Activated T-cell treated with anti-CD3 and anti-CD28 coated beads, Interleukin-2, amount 50 U/mL, for 24 hours (primary cell): ENCODE measurements around the gene CNTRL.

Source experiments
- DNase-seq: peaks from one replicate; pipeline ENCODE4 v3.0.0-alpha.2; 2020
- H3K27ac Mint-ChIP-seq: 2 replicates; pipeline ENCODE4 v1.8.0; 2020; ENCODE audit warnings: mild to moderate bottlenecking, mixed read lengths
- H3K27me3 Mint-ChIP-seq: 2 replicates; pipeline ENCODE4 v1.8.0; 2020; ENCODE audit warnings: mixed read lengths
- H3K36me3 Mint-ChIP-seq: 2 replicates; pipeline ENCODE4 v1.8.0; 2020; ENCODE audit warnings: low read depth, mixed read lengths
- H3K4me1 Mint-ChIP-seq: 2 replicates; pipeline ENCODE4 v1.8.0; 2020; ENCODE audit warnings: low read depth, mixed read lengths
- H3K4me3 Mint-ChIP-seq: 2 replicates; pipeline ENCODE4 v1.8.0; 2020; ENCODE audit warnings: mild to moderate bottlenecking, moderate library complexity, mixed read lengths
- H3K9me3 Mint-ChIP-seq: 2 replicates; pipeline ENCODE4 v1.8.0; 2020; ENCODE audit warnings: mixed read lengths

CNTRL gene

DNA sequence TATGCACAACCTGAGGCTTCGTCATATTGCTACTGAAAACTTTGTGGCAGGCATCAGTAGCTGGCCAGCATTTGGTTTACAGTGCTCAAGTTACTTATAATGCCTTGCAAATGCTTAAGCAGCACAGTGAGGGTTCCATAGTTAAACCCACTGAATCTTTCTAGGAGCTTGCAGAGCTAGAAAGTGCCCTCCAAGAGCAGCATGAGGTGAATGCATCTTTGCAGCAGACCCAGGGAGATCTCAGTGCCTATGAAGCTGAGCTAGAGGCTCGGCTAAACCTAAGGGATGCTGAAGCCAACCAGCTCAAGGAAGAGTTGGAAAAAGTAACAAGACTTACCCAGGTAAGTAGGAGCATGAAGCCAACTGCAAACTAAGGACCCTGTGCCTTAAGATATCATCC lies 60.9 kb downstream of the CNTRL start:
- Mint-ChIP-seq H3K9me3 (peaks cover 6% of the 10 kb centered on the region), H3K36me3 (peaks cover 96% of the 10 kb centered on the region), H3K4me3 (no peak overlapping the region), H3K4me1 (peaks cover 46% of the 10 kb centered on the region), H3K27me3 (no peaks in the 10 kb centered on the region), H3K27ac (no peak overlapping the region)
- no peak for DNase-seq

- Mint-ChIP-seq H3K27ac (no peak overlapping the region), H3K4me3 (no peak overlapping the region), H3K4me1 (peaks cover 16% of the 10 kb centered on the region), H3K27me3 (no peaks in the 10 kb centered on the region), H3K9me3 (no peaks in the 10 kb centered on the region), H3K36me3 (peaks cover 96% of the 10 kb centered on the region)
- no peak for DNase-seq
These were observed 63.8 kb downstream of the CNTRL start for GRCh38 chr9:121138561-121138960.

DNA sequence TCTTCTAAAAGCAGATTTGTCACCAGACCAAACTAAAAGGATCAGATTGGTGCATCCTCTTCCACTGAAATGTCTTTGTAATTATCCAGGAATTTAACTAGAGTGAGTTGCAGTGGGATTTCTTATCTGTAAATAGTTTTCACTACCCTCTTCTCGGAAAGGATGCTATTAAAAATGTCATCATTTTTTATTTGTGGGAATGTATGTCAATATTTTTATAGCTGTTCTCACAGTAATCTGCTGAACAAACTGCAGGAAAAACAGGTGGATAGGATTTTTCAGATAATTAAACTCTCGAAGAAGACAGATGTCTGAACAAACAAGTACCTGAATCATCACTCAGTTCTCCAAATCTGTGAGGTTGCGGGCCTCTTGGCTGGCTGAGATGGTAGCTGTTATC lies 64.2 kb downstream of the CNTRL start:
- no peak for DNase-seq
- H3K27ac Mint-ChIP-seq = no peak overlapping the region
- peaks cover 16% of the 10 kb centered on the region for H3K4me1 Mint-ChIP-seq
- no peak overlapping the region for H3K4me3 Mint-ChIP-seq
- H3K36me3 Mint-ChIP-seq = peaks cover 97% of the 10 kb centered on the region
- H3K9me3 Mint-ChIP-seq = no peaks in the 10 kb centered on the region
- H3K27me3 Mint-ChIP-seq = no peaks in the 10 kb centered on the region

GRCh38 chr9:121140162-121140561 lies 65.4 kb downstream of the CNTRL start:
- DNase-seq = no peak
- Mint-ChIP-seq H3K9me3 (no peaks in the 10 kb centered on the region), H3K4me1 (peaks cover 7% of the 10 kb centered on the region), H3K36me3 (peaks cover 97% of the 10 kb centered on the region), H3K27me3 (no peaks in the 10 kb centered on the region), H3K27ac (peak overlapping the region; percentile 33), H3K4me3 (no peak overlapping the region)

GRCh38 chr9:121141306-121141705 lies 66.6 kb downstream of the CNTRL start:
- Mint-ChIP-seq H3K9me3 (no peaks in the 10 kb centered on the region), H3K27ac (peak overlapping the region; percentile 38), H3K36me3 (peaks cover 95% of the 10 kb centered on the region), H3K4me1 (peaks cover 7% of the 10 kb centered on the region), H3K27me3 (no peaks in the 10 kb centered on the region), H3K4me3 (no peak overlapping the region)
- DNase-seq = no peak

DNA sequence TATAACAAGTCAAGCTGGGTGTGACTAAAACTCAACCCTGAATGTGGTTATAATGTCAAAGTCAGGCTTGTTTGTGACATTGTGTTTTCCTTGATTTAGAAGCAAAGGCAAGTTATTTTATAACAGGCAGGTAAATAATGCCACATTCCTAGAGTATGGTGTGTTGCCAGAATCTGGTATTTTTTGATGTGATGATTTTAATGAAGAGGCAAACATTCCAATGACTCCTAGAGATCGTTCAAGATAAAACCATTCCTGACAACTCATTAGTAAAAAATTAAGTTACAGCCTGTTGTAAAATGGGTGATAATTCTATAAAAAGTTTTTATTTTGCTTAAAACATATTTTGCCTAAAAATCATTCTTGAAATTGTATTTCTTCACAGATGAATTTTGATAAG lies 67.0 kb downstream of the CNTRL start:
- H3K27ac Mint-ChIP-seq = no peak overlapping the region

DNA sequence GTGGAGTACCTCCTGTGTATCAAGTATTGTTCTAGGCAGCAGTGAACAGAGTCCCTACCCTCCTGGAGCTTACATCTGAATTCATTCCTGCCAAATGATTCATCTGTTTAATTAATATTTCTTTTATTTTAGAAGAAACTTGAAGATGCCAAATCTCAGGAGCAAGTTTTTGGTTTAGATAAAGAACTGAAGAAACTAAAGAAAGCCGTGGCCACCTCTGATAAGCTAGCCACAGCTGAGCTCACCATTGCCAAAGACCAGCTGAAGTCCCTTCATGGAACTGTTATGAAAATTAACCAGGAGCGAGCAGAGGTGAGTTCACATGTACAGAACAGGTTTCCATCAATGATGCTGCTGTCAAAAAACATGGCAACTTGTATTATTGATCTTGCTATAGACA lies 69.0 kb downstream of the CNTRL start:
- DNase-seq = no peak
- Mint-ChIP-seq H3K9me3 (no peaks in the 10 kb centered on the region), H3K36me3 (peaks cover 98% of the 10 kb centered on the region), H3K4me3 (no peak overlapping the region), H3K27ac (no peak overlapping the region), H3K27me3 (no peaks in the 10 kb centered on the region), H3K4me1 (no peaks in the 10 kb centered on the region)

More for the DNA sequence above, 67.0 kb downstream of the CNTRL start:
- no peak for DNase-seq
- no peaks in the 10 kb centered on the region for H3K27me3 Mint-ChIP-seq
- H3K4me1 Mint-ChIP-seq = peaks cover 4% of the 10 kb centered on the region
- H3K9me3 Mint-ChIP-seq = no peaks in the 10 kb centered on the region
- peaks cover 95% of the 10 kb centered on the region for H3K36me3 Mint-ChIP-seq
- H3K4me3 Mint-ChIP-seq = no peak overlapping the region

- Mint-ChIP-seq H3K36me3 (peaks cover 98% of the 10 kb centered on the region), H3K4me1 (no peaks in the 10 kb centered on the region), H3K27me3 (no peaks in the 10 kb centered on the region), H3K27ac (no peak overlapping the region), H3K9me3 (no peaks in the 10 kb centered on the region), H3K4me3 (no peak overlapping the region)
- no peak for DNase-seq
These were observed 69.7 kb downstream of the CNTRL start for GRCh38 chr9:121144482-121144881.

- H3K4me3 Mint-ChIP-seq = no peak overlapping the region
- H3K36me3 Mint-ChIP-seq = peaks cover 93% of the 10 kb centered on the region
- no peak for DNase-seq
- H3K9me3 Mint-ChIP-seq = no peaks in the 10 kb centered on the region
- peaks cover 24% of the 10 kb centered on the region for H3K4me1 Mint-ChIP-seq
- H3K27ac Mint-ChIP-seq = peak overlapping the region; percentile 15
- H3K27me3 Mint-ChIP-seq = no peaks in the 10 kb centered on the region
These were observed 75.4 kb downstream of the CNTRL start for GRCh38 chr9:121150188-121150587.

DNA sequence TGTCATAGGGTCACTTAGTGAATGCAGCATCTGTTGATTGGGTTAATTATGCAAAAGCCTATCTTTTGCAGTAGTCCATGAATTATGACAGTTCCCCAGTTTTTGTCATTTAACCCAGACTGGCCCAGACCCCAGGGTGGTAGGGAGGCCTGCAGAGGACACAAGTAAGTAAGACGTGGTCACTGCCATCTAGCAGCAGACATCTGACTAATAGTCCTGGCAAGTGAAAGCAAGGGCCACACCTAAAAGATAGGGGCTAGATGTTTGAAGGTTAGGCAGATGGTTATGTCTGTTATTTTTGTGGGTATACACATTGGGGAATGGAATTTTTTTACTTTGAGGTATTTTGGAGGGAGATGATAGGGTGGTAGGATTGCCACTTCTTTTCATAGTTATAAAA lies 78.9 kb downstream of the CNTRL start:
- no peaks in the 10 kb centered on the region for H3K9me3 Mint-ChIP-seq
- peak overlapping the region; percentile 34 for H3K27ac Mint-ChIP-seq
- H3K4me1 Mint-ChIP-seq = peaks cover 45% of the 10 kb centered on the region
- no peak for DNase-seq
- no peaks in the 10 kb centered on the region for H3K27me3 Mint-ChIP-seq
- no peak overlapping the region for H3K4me3 Mint-ChIP-seq
- H3K36me3 Mint-ChIP-seq = peaks cover 93% of the 10 kb centered on the region

GRCh38 chr9:121154782-121155181 lies 80.0 kb downstream of the CNTRL start:
- Mint-ChIP-seq H3K4me1 (peaks cover 50% of the 10 kb centered on the region), H3K9me3 (no peaks in the 10 kb centered on the region), H3K27ac (peak overlapping the region; percentile 60), H3K36me3 (peaks cover 93% of the 10 kb centered on the region), H3K27me3 (no peaks in the 10 kb centered on the region), H3K4me3 (no peak overlapping the region)
- no peak for DNase-seq

DNA sequence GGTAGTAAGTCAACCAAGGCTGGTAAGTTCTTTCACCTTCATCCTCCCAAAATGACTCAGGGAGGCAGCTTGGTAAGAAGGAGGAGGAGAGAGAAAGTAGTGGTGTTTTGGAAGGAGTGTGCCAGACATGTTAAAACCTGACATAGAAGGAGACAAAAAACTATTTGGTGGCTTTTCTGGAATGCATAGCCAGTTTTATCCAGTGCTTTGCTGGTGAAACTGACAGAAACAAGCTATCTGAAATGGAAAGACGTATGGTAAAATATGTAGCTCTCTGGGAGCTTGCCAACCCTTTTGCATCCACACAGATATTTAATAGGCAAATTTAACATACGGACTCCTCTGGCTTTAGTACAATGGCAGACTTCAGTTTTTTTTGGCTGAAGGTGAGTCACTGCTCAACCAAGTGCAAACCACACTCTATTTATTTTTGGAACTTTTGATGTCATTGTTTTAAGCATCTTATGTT lies 81.5 kb downstream of the CNTRL start:
- H3K4me1 Mint-ChIP-seq = peaks cover 49% of the 10 kb centered on the region
- peak overlapping the region; percentile 21 for H3K4me3 Mint-ChIP-seq
- H3K9me3 Mint-ChIP-seq = no peaks in the 10 kb centered on the region
- no peak for DNase-seq
- H3K27me3 Mint-ChIP-seq = no peaks in the 10 kb centered on the region
- peaks cover 95% of the 10 kb centered on the region for H3K36me3 Mint-ChIP-seq
- peak overlapping the region; percentile 94 for H3K27ac Mint-ChIP-seq

GRCh38 chr9:121157939-121158338 lies 83.2 kb downstream of the CNTRL start:
- H3K4me1 Mint-ChIP-seq = peaks cover 40% of the 10 kb centered on the region
- H3K4me3 Mint-ChIP-seq = no peak overlapping the region
- peak overlapping the region; percentile 77 for H3K27ac Mint-ChIP-seq
- H3K9me3 Mint-ChIP-seq = no peaks in the 10 kb centered on the region
- DNase-seq = no peak
- H3K36me3 Mint-ChIP-seq = peaks cover 92% of the 10 kb centered on the region
- H3K27me3 Mint-ChIP-seq = no peaks in the 10 kb centered on the region

GRCh38 chr9:121160025-121160424 lies 85.3 kb downstream of the CNTRL start:
- no peaks in the 10 kb centered on the region for H3K27me3 Mint-ChIP-seq
- no peak for DNase-seq
- no peaks in the 10 kb centered on the region for H3K9me3 Mint-ChIP-seq
- no peak overlapping the region for H3K4me3 Mint-ChIP-seq
- H3K36me3 Mint-ChIP-seq = peaks cover 89% of the 10 kb centered on the region
- H3K27ac Mint-ChIP-seq = peak overlapping the region; percentile 76
- H3K4me1 Mint-ChIP-seq = peaks cover 30% of the 10 kb centered on the region

- Mint-ChIP-seq H3K4me3 (no peak overlapping the region), H3K36me3 (peaks cover 95% of the 10 kb centered on the region)
These were observed 93.3 kb downstream of the CNTRL start for GRCh38 chr9:121168052-121168451.

GRCh38 chr9:121169094-121169601 lies 94.4 kb downstream of the CNTRL start:
- H3K36me3 Mint-ChIP-seq = peaks cover 97% of the 10 kb centered on the region

More at GRCh38 chr9:121168052-121168451, 93.3 kb downstream of the CNTRL start:
- Mint-ChIP-seq H3K4me1 (peaks cover 20% of the 10 kb centered on the region), H3K27ac (peak overlapping the region; percentile 73), H3K27me3 (no peaks in the 10 kb centered on the region), H3K9me3 (no peaks in the 10 kb centered on the region)
- no peak for DNase-seq

More at GRCh38 chr9:121169094-121169601, 94.4 kb downstream of the CNTRL start:
- Mint-ChIP-seq H3K4me3 (no peak overlapping the region), H3K27ac (peak overlapping the region; percentile 77), H3K4me1 (peaks cover 20% of the 10 kb centered on the region), H3K9me3 (no peaks in the 10 kb centered on the region), H3K27me3 (no peaks in the 10 kb centered on the region)
- DNase-seq = no peak
